CD4-positive, alpha-beta T cell (primary cell): ENCODE measurements around the gene EHD4. TPM values are rescaled to one million over a fixed set of nuclear protein-coding genes. Genes with fewer than 3 reads are reported as not detected.

ENCODE experiments used
- ATAC-seq: fragments of 200-7000 bp; cut with Tn5 transposase; one replicate; pipeline ENCODE4 v1.10.0; 2022; ENCODE audit warnings: mild to moderate bottlenecking; ENCODE audit not compliant: poor library complexity
- CTCF ChIA-PET: fragments of 350-600 bp; sonication (Branson Sonifier 250); formaldehyde crosslinking; loops from one replicate; lab custom pipeline; 2021; ENCODE audit warnings: antibody characterized with exemption, inconsistent platforms; lab: Charles Lee
- POLR2A ChIA-PET: fragments of 350-600 bp; sonication (Branson Sonifier 250); formaldehyde crosslinking; loops from one replicate; lab custom pipeline; 2021; ENCODE audit warnings: antibody characterized with exemption, inconsistent platforms; lab: Charles Lee
- DNase-seq, 14 experiments: peaks; one replicate each; pipeline ENCODE4 v3.0.0-alpha.2; 2013 to 2020; ENCODE audit warnings: mixed read lengths in 2 of 14
- H3K27ac ChIP-seq, 2 donors: one replicate each; pipeline versions ENCODE4 v1.5.1 to v1.7.0; 2013; ENCODE audit warnings: low read length in 2 of 2, low read depth in 1 of 2, mild to moderate bottlenecking in 1 of 2
- H3K27me3 ChIP-seq, 2 experiments: 1 replicate in 1 of 2; 2 replicates in 1 of 2; pipeline versions ENCODE4 v1.6.1 to v1.7.0; 2013; ENCODE audit warnings: low read length in 2 of 2, control low read depth in 1 of 2, mild to moderate bottlenecking in 1 of 2, moderate library complexity in 1 of 2; ENCODE audit not compliant: insufficient read depth in 2 of 2, control insufficient read depth in 1 of 2
- H3K36me3 ChIP-seq: one replicate; pipeline ENCODE4 v1.6.1; 2013; ENCODE audit warnings: low read length, control low read depth; ENCODE audit not compliant: insufficient read depth
- H3K4me1 ChIP-seq: one replicate; pipeline ENCODE4 v1.6.1; 2013; ENCODE audit warnings: low read length, control low read depth; ENCODE audit not compliant: insufficient read depth
- H3K4me3 ChIP-seq: one replicate; pipeline ENCODE4 v1.5.1; 2013; ENCODE audit warnings: mild to moderate bottlenecking, low read length, moderate library complexity
- H3K9me3 ChIP-seq, 2 experiments: 1 replicate in 1 of 2; 2 replicates in 1 of 2; pipeline versions ENCODE4 v1.6.1 to v1.7.0; 2013; ENCODE audit warnings: low read length in 2 of 2, mild to moderate bottlenecking in 2 of 2, control low read depth in 1 of 2, moderate library complexity in 1 of 2; ENCODE audit not compliant: control insufficient read depth in 1 of 2, insufficient read depth in 1 of 2
- H3K27ac Mint-ChIP-seq: one replicate; pipeline ENCODE4 v1.8.0; 2020; ENCODE audit warnings: mixed read lengths
- H3K27me3 Mint-ChIP-seq: one replicate; pipeline ENCODE4 v1.8.0; 2021; ENCODE audit warnings: mixed read lengths
- H3K36me3 Mint-ChIP-seq: one replicate; pipeline ENCODE4 v1.8.0; 2021; ENCODE audit warnings: low read depth, mixed read lengths
- H3K4me1 Mint-ChIP-seq: one replicate; pipeline ENCODE4 v1.8.0; 2021; ENCODE audit warnings: low read depth, mixed read lengths
- H3K4me3 Mint-ChIP-seq: one replicate; pipeline ENCODE4 v1.8.0; 2020; ENCODE audit warnings: mild to moderate bottlenecking, mixed read lengths
- H3K9me3 Mint-ChIP-seq: one replicate; pipeline ENCODE4 v1.8.0; 2020; ENCODE audit warnings: mixed read lengths
- intact Hi-C, 2 experiments: fragments of 100-400 bp; cut with DNase I in 1 of 2; cut with micrococcal nuclease in 1 of 2; formaldehyde crosslinking; loops; one replicate each; pipeline versions ENCODE4 v1.15.1 to v1.9.0; 2023 to 2025; cut with DNase I, micrococcal nuclease
- total RNA-seq, 174 experiments: library from RNA in 2 of 174; stranded (reverse) in 2 of 174; gene quantifications; one replicate each; pipeline ENCODE4 v1.2.3 and lab custom pipeline; 2021 to 2026
- TF ChIP-seq, protein P1 (sequence below): fragments of 200-600 bp; IDR thresholded peaks from one replicate; pipeline ENCODE4 v1.8.0; 2022; ENCODE audit warnings: antibody characterized with exemption, mild to moderate bottlenecking

The EHD4 gene
- total RNA-seq, 2 experiments from 2014 or later = 39.8 to 40.5 TPM

DNA sequence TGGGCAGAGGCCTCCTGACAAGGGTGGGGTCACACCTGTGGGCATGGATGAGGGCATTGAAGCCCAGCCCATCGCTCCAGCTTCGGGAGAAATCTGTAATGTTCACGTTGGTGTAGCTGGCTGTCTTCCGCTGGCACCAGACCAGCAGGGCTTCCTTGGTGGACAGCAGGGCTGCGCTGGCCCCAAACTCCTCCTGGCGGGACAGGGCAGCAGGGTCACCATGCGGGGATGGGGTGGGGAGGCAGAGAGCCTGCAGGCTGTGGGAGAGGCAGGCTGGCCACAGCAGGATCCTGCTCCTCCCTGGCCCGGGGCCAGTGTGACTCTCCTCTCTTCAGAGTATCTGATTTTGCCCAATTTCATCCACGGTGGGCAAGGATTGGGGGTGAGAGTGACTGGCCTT, 84.5 kb downstream of the EHD4 start:
- H3K9me3 Mint-ChIP-seq = no peaks in the 10 kb centered on the region
- Histone ChIP-seq H3K4me3 (no peak overlapping the region), H3K9me3 (peaks cover 0 to 6% of the 10 kb centered on the region in 2 experiments), H3K27ac (no peak overlapping the region), H3K27me3 (no peaks in the 10 kb centered on the region), H3K36me3 (no peaks in the 10 kb centered on the region), H3K4me1 (peaks cover 37% of the 10 kb centered on the region)
- ATAC-seq = no peak
- intact Hi-C loops = no loop called here
- H3K27me3 Mint-ChIP-seq = peaks cover 4% of the 10 kb centered on the region
- ChIA-PET CTCF (no interaction called here), POLR2A (interaction anchor here (0.7 kb wide), 1 partner anchor 17 kb away, joined by 3 read pairs; no protein-coding TSS in a partner anchor)
- TF ChIP-seq, protein P1, sequence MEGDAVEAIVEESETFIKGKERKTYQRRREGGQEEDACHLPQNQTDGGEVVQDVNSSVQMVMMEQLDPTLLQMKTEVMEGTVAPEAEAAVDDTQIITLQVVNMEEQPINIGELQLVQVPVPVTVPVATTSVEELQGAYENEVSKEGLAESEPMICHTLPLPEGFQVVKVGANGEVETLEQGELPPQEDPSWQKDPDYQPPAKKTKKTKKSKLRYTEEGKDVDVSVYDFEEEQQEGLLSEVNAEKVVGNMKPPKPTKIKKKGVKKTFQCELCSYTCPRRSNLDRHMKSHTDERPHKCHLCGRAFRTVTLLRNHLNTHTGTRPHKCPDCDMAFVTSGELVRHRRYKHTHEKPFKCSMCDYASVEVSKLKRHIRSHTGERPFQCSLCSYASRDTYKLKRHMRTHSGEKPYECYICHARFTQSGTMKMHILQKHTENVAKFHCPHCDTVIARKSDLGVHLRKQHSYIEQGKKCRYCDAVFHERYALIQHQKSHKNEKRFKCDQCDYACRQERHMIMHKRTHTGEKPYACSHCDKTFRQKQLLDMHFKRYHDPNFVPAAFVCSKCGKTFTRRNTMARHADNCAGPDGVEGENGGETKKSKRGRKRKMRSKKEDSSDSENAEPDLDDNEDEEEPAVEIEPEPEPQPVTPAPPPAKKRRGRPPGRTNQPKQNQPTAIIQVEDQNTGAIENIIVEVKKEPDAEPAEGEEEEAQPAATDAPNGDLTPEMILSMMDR = no peak
- H3K4me1 Mint-ChIP-seq = peaks cover 29% of the 10 kb centered on the region
- no peak for DNase-seq
- no peaks in the 10 kb centered on the region for H3K36me3 Mint-ChIP-seq
- no peak overlapping the region for H3K27ac Mint-ChIP-seq
- no peak overlapping the region for H3K4me3 Mint-ChIP-seq

DNA sequence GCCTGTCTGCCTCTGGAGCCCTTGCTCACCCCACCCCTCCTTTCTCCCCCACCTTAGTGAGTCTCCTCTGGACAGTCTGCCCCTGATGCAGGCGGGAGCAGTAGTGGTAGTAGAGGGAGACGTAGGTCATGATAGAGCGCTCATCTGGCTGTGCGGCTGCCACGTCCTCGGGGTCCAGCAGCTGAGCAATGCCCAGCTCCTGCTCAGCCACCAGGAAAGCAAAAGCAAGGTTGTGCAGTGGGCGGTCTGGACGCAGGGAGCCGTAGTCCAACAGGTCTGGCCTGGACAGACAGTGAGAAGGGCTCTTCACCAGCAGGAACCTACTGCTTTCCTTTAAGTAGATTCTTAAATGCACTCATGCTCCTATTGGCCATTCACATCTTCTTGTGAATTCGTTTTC, 85.2 kb downstream of the EHD4 start:
- intact Hi-C loops = no loop called here
- TF ChIP-seq, protein P1 = no peak
- Histone ChIP-seq H3K36me3 (no peaks in the 10 kb centered on the region), H3K27ac (no peak overlapping the region), H3K4me3 (no peak overlapping the region), H3K9me3 (peaks cover 0 to 6% of the 10 kb centered on the region in 2 experiments), H3K4me1 (peaks cover 35% of the 10 kb centered on the region), H3K27me3 (peaks cover 0 to 6% of the 10 kb centered on the region in 2 experiments)
- H3K36me3 Mint-ChIP-seq = no peaks in the 10 kb centered on the region
- peaks cover 22% of the 10 kb centered on the region for H3K4me1 Mint-ChIP-seq
- ATAC-seq = no peak
- peaks cover 4% of the 10 kb centered on the region for H3K27me3 Mint-ChIP-seq
- ChIA-PET POLR2A (no interaction called here), CTCF (interaction anchor here (1.4 kb wide), 1 partner anchor 17 kb away, joined by 3 read pairs; no protein-coding TSS in a partner anchor)
- H3K9me3 Mint-ChIP-seq = no peaks in the 10 kb centered on the region
- H3K4me3 Mint-ChIP-seq = no peak overlapping the region
- no peak overlapping the region for H3K27ac Mint-ChIP-seq
- no peak for DNase-seq

DNA sequence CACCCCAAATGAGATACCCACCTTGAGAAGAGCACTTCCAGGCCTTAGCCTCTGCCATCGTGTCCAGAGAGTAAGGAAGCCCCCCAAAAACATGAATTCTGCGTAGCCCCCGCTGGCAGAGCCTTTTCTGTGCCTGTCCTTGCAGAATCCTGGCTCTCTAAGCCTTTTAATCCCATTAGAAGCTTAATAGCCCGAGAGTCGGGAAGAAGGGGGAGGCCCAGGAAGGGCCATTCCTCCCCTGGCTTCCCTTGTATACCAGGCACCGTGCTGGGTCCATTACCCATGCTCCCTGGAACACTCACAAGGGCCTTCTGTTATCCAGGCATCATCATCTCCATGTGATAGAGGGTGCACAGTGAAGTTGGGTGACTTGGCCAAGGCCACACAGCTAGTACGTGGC, 85.6 kb downstream of the EHD4 start:
- intact Hi-C loops = no loop called here
- ChIA-PET POLR2A (no interaction called here), CTCF (interaction anchor here (1.4 kb wide), 1 partner anchor 18 kb away, joined by 3 read pairs; no protein-coding TSS in a partner anchor)

More for the DNA sequence above, 85.6 kb downstream of the EHD4 start:
- TF ChIP-seq, protein P1 = no peak
- no peak for ATAC-seq
- Mint-ChIP-seq H3K27ac (no peak overlapping the region), H3K9me3 (no peaks in the 10 kb centered on the region), H3K4me1 (peaks cover 17% of the 10 kb centered on the region), H3K4me3 (no peak overlapping the region), H3K36me3 (no peaks in the 10 kb centered on the region), H3K27me3 (peaks cover 4% of the 10 kb centered on the region)
- Histone ChIP-seq H3K27me3 (peaks cover 0 to 6% of the 10 kb centered on the region in 2 experiments), H3K4me3 (no peak overlapping the region), H3K4me1 (peaks cover 32% of the 10 kb centered on the region), H3K36me3 (no peaks in the 10 kb centered on the region), H3K9me3 (peaks cover 0 to 6% of the 10 kb centered on the region in 2 experiments), H3K27ac (no peak overlapping the region)
- no peak for DNase-seq
